ENCODE measurements around the gene MCM9.

The MCM9 gene

DNA sequence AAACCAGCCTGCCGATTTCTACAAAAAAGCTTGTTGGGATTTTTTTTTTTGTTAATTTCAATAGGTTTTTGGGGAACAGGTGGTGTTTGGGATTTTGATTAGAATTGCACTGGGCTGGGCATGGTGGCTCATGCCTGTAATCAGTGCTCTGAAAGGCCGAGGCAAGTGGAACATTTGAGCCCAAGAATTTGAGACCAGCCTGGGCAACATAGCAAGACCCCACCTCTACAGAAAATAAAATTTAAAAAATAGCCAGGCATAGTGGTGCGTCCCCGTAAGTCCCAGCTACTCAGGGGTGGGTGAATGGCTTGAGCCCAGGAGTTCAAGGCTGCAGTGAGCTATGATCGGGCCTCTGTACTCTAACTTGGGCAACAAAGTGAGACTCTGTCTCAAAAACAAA lies 81.6 kb downstream of the MCM9 start:
- TF ChIP-seq, protein P1, sequence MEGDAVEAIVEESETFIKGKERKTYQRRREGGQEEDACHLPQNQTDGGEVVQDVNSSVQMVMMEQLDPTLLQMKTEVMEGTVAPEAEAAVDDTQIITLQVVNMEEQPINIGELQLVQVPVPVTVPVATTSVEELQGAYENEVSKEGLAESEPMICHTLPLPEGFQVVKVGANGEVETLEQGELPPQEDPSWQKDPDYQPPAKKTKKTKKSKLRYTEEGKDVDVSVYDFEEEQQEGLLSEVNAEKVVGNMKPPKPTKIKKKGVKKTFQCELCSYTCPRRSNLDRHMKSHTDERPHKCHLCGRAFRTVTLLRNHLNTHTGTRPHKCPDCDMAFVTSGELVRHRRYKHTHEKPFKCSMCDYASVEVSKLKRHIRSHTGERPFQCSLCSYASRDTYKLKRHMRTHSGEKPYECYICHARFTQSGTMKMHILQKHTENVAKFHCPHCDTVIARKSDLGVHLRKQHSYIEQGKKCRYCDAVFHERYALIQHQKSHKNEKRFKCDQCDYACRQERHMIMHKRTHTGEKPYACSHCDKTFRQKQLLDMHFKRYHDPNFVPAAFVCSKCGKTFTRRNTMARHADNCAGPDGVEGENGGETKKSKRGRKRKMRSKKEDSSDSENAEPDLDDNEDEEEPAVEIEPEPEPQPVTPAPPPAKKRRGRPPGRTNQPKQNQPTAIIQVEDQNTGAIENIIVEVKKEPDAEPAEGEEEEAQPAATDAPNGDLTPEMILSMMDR (IDR thresholded peaks at IDR 0.05), result no peak
- H3K4me1 ChIP-seq (ENCODE audit: control insufficient read depth in 1 of 2, insufficient read depth in 1 of 2, low read depth in 1 of 2, low read length in 1 of 2), result no peaks in the 10 kb centered on the region
- H3K9me3 ChIP-seq, result no peaks in the 10 kb centered on the region
- H3K36me3 ChIP-seq, result peaks cover 7% of the 10 kb centered on the region
- H3K27me3 ChIP-seq, result no peaks in the 10 kb centered on the region
- no peak overlapping the region for H3K4me3 ChIP-seq (ENCODE audit: low read depth in 1 of 2, low read length in 1 of 2)
- no peak overlapping the region for H3K27ac ChIP-seq

DNA sequence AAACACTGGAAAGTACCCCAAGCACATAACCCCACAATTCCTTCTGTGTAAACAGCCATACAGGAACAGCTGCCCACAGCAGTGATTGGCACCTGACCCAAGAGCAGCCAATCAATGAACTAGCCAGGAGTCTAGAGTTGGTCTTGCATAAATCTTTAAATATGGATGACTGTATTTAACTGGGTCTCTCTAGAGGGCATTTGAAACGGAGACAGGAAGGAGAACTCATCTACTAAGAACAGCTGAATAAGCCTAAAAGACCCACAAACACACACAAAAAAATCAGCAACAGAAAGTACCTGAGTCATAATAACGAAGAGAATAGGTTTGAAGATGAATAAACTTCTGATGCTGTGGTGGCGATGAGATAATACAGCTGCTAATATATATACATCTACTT lies 90.0 kb downstream of the MCM9 start:
- H3K27ac ChIP-seq, result no peak overlapping the region
- H3K4me3 ChIP-seq (ENCODE audit: low read depth in 1 of 2, low read length in 1 of 2), result no peak overlapping the region
- no peaks in the 10 kb centered on the region for H3K9me3 ChIP-seq
- TF ChIP-seq, protein P1 (IDR thresholded peaks at IDR 0.05), result no peak
- H3K4me1 ChIP-seq (ENCODE audit: control insufficient read depth in 1 of 2, insufficient read depth in 1 of 2, low read depth in 1 of 2, low read length in 1 of 2), result no peaks in the 10 kb centered on the region
- H3K27me3 ChIP-seq, result no peaks in the 10 kb centered on the region
- H3K36me3 ChIP-seq, result no peaks in the 10 kb centered on the region

DNA sequence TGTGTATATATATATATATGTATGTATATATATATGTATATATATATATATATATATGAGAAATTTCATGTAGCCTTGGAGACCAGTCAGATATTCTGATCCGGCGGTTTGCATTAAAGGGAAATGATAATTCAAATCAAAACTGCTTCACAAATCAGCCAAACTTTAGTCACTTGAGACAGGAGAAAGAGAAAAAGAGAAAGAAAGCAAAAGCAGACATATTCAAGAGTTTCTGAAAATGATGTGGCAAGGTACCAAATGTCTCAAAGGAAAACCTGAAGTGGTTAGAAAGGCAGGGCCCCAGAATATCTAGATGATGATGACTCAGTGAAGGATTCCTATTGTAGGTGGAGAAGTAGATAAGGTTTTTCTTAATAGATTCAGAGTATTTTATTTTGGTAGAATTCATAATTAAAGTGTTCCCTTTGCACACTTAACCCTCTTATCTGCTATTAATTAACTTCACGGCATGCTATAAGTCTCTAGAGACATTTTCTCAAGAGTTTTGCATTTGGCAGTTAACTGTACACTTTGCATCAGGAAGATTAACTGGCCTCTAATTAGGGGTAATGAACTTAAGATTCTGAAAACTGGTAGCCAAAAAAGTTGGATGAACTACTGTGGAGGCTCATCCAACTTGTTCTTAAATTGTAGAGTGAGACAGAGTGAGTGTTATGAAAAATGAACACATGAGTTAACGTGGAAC lies 91.1 kb downstream of the MCM9 start:
- Histone ChIP-seq H3K9me3 (no peaks in the 10 kb centered on the region), H3K36me3 (no peaks in the 10 kb centered on the region), H3K27me3 (no peaks in the 10 kb centered on the region), H3K4me1 (ENCODE audit: control insufficient read depth in 1 of 2, insufficient read depth in 1 of 2, low read depth in 1 of 2, low read length in 1 of 2) (no peaks in the 10 kb centered on the region), H3K4me3 (ENCODE audit: low read depth in 1 of 2, low read length in 1 of 2) (no peak overlapping the region), H3K27ac (no peak overlapping the region)
- TF ChIP-seq, protein P1 (IDR thresholded peaks at IDR 0.05), result no peak

DNA sequence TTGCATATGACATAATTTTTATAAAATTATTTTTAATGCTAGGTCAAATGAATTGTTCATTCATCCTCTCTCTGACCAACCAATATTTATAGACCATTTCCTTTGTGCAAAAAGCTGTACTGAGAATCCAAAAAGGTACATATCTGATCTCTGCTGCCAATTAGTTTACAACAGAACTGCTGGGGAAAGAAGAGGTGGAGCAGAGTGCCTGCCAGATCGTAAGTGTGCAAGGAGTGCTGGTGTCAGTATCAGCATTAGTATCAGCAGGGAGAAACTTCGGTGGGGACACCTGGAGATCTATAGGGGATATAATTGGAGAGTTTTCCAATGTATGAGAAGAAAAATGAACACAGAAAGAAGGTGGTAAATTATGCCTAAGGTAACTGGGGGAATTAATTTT lies 104.3 kb downstream of the MCM9 start:
- Histone ChIP-seq H3K4me3 (ENCODE audit: low read depth in 1 of 2, low read length in 1 of 2) (no peak overlapping the region), H3K27ac (no peak overlapping the region), H3K9me3 (no peaks in the 10 kb centered on the region), H3K4me1 (ENCODE audit: control insufficient read depth in 1 of 2, insufficient read depth in 1 of 2, low read depth in 1 of 2, low read length in 1 of 2) (no peaks in the 10 kb centered on the region), H3K36me3 (peaks cover 29% of the 10 kb centered on the region), H3K27me3 (no peaks in the 10 kb centered on the region)
- TF ChIP-seq, protein P1 (IDR thresholded peaks at IDR 0.05), result no peak

DNA sequence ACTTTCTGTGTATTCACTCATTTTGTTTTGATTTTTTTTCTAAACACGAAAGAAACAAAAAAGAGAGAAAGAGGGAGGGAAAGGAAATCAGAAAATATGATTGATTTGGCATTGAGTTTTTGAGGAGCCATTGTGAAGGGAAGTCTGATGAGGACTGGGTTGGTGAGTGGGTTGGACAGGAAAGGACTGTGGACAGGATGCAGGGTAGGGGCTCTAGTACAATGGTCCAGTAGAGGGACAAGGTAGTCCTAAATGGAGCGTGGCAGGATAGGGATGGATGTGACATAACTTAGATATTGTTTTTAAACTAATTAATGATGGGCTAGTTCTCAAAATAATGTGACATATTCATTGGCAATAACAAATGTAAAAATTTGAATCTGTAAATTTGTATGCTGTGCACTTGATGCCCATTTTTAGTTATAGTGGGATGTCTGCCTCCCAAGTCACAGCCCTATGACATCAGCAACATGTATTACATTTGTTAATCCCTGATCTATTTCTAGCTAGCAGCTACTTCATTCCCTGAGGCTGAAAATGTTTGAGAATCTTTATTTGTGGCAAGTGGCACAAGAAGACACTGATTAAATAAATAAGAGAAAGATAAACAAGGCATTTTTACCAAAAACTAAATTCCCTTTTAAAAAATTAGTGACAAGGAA lies 105.0 kb downstream of the MCM9 start:
- H3K4me3 ChIP-seq (ENCODE audit: low read depth in 1 of 2, low read length in 1 of 2), result no peak overlapping the region
- H3K4me1 ChIP-seq (ENCODE audit: control insufficient read depth in 1 of 2, insufficient read depth in 1 of 2, low read depth in 1 of 2, low read length in 1 of 2), result no peaks in the 10 kb centered on the region
- no peaks in the 10 kb centered on the region for H3K9me3 ChIP-seq
- H3K36me3 ChIP-seq, result peaks cover 36% of the 10 kb centered on the region
- no peak overlapping the region for H3K27ac ChIP-seq
- TF ChIP-seq, protein P1 (IDR thresholded peaks at IDR 0.05), result no peak
- no peaks in the 10 kb centered on the region for H3K27me3 ChIP-seq
